LNCAP (cell line): ENCODE data around the gene TRIM46.

ENCODE experiments used
- TF ChIP-seq, protein P1 (sequence below): fragments of 450-650 bp; IDR thresholded peaks from 2 replicates; pipeline ENCODE4 v1.5.1; 2017; ENCODE audit warnings: mild to moderate bottlenecking

Gene TRIM46

DNA sequence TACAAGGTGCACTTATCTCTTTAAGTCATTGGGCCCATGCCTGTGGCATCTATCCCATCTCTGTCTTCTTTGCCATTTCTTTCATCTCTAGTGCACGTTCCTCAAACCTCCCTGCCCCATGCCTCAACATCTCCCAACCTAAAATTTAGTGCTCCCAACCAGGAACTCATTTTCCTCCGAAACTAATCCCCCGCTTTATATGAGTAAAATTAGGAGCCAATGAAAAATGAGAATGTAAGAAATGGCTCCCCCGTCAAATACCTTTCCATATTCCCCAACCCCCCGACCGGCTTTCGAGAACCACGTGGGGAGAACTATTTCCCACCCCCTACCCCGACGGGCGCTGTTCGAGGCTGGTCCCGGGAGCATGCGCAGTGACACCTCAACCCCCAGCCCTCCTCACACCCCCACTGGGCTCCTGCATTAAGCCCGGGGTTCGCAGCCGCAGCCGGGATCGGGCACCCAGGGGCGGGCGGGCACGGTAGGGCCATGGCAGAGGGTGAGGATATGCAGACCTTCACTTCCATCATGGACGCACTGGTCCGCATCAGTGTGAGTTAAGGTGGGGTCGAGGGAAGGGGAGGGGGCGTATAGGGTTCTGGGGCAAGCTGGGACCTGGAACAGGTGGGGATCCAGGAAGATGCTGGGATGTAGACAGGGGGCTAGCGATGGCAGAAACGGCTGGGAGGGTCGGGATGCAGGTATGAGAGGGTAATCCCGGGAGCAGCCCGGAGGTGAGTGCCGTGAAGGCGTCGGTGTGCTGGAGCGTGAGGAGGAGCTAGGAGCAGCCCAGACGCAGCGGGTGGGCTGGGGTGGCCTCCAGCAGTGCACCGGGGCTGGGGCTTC, at the start of gene TRIM46:
TSS of gene TRIM46 (plus strand) at position 372 of the 846 bp plus-strand sequence. CDS start at position 490, 118 bp downstream.
- TF ChIP-seq, protein P1, sequence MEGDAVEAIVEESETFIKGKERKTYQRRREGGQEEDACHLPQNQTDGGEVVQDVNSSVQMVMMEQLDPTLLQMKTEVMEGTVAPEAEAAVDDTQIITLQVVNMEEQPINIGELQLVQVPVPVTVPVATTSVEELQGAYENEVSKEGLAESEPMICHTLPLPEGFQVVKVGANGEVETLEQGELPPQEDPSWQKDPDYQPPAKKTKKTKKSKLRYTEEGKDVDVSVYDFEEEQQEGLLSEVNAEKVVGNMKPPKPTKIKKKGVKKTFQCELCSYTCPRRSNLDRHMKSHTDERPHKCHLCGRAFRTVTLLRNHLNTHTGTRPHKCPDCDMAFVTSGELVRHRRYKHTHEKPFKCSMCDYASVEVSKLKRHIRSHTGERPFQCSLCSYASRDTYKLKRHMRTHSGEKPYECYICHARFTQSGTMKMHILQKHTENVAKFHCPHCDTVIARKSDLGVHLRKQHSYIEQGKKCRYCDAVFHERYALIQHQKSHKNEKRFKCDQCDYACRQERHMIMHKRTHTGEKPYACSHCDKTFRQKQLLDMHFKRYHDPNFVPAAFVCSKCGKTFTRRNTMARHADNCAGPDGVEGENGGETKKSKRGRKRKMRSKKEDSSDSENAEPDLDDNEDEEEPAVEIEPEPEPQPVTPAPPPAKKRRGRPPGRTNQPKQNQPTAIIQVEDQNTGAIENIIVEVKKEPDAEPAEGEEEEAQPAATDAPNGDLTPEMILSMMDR: 0 out of 2 replicates have a peak, but pooled peaks have one; percentile 31

DNA sequence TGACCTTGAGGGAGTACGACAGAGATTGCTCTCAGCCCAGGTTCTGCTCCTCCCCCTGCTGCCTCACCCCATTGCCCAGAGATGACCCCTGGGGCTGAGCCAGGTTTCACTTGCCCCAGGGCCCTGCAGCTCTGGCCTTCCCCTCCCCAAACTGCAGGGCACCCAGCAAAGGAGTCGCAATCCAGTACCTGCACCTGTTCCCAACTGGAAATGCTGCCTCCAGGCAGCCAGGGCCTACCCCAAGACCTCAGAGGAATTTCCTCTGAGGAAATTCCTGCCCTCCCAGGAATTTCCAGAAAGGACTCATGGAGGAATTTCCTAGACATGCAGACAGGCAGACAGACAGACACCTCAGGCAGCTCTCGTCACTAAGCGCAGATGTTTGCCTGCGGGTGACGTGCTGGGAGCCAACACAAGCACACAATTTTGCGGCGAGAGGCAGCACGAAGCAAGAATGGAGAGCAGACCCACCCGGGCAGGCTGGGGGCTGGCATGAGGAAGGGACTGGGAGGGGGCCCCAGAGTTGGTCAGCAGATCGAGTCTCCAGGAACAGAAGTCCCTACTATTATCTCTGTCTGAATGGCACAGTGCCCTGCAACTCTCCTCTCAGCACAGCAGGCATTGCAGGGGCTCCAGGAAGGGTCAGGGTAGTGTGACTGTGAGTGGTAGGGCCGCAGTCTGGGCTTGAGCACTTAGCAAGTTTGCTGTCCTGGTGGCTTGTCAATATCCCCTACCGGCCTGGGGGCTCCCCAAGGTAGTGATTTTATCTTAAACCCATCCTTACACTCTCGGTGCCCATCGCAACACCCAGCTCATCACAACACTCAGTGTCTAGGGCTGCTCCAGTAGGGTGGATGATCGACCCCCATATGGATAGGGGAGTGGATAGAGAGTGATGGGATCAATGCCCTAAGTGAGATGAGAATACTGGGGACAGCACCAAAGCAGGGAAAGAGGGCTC, 48.9 kb upstream of the TRIM46 start:
- TF ChIP-seq, protein P1: no peak

DNA sequence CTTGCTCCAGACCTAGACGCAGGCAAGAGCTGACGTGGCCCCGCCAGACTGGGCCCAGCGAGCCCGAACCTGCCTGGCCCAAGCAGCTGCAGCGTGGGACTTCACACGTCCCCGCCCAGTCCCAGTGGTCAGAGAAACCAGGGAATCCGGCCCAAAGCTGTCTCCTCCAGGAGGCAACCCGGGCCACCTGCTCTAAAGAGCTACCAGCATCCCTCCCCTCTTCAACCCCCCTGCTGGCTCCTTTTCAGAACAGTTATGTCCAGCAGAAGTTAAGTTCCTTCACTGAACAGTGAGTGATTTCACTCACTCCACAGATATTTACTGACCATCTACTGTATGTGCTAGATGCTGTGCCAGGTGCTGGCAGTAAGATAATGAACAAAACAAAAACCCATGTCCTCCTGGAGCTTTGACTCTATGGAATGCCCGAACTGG, 48.1 kb upstream of the TRIM46 start:
- TF ChIP-seq, protein P1: no peak

DNA sequence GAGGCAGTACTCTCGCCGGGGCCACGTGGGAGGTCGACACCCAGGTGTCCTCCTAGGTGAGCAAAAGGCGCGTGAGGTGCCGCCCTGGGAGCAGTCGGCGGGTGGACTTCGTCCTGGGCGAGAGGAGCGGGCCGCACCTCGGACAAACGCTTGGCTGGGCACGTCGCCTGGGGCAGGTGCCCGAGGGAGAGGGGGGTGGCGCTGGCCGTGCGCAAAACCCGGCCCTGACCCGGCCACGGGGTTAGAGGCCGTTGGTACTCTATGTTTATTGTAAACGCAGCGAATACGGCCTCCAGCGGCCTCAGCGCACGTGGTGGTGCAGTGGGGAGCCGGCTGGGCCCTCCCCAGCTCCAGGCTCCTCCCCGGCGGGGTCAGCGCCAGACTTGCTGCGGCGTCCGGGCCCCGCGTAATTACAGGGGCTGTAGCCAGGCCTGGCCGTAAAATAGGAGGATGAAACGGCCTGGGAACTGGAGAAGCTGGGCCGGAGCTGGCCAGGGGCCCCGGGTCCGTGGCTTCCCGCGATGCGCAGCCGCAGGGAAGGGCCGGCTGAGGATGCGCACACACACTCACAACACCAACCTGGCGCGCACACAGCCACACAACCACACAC, 47.6 kb upstream of the TRIM46 start:
- TF ChIP-seq, protein P1: no peak

DNA sequence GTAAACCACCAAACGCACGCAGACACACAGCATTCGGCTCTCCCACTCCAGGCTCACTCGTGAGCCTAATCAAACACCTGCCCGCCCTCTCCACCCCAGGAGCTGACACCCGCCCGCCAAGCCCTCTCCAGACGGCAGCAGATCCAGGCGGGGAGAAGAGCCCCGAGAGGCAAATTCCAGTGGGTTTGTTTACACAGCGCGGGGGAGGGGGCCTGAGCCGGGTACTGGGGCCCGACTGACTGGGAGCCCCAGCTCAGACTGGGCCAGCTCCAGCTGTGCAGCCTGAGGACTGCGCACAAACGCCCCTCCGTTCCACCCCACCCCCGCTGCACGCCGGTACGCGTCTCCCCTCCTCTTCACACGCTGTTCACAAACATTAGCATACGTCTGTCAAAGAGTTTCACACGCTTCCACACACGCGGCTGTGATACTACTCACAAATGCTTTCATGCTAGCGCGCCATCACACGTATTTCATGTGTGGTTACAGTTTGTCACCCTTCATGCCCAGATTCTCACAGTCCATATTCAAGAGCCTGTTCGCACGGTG, 47.0 kb upstream of the TRIM46 start:
- TF ChIP-seq, protein P1: no peak

- TF ChIP-seq, protein P1: no peak
Observed at GRCh38 chr1:155127105-155127966, 46.3 kb upstream of the TRIM46 start, which contains the start of gene EFNA1. Gene EFNA1, plus strand, starts transcription at chr1:155127876. Its CDS starts 102 bp downstream, at chr1:155127978.
